ENCODE measurements around the gene TGFBRAP1.
"Not testable (repeated sequence)": the region's sequence is repeated elsewhere in the genome, so short reads cannot be mapped to it uniquely, and the experiment has no call there.

Gene TGFBRAP1

DNA sequence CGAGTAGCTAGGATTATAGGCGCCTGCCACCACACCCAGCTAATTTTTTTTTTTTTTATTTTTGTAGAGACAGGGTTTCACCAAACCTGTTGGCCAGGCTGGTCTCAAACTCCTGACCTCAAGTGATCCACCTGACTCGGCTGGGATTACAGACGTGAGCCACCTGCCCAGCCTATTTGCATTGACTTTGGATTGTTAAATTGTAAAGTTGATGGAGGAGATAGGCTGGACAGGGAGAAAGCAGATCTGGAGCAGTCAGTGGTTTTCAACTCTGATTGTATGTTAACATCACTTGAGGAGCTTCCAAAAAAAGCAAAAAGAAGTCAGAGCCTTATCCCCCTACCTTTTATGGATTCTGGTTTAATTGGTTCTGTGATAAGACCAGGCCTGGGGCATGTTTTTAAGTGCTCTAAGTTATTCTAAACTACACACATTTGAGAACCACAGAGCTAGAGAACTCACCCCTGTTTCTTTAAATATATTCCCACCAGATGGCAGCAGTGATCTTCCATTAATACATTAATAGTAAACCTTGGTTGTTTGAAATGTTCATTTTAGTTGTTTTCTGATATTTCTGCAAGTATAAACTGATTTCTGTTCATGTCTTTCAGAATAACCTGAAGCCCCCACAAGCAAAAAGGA, 15.3 kb upstream of the TGFBRAP1 start:
- DNase-seq, result no peak

DNA sequence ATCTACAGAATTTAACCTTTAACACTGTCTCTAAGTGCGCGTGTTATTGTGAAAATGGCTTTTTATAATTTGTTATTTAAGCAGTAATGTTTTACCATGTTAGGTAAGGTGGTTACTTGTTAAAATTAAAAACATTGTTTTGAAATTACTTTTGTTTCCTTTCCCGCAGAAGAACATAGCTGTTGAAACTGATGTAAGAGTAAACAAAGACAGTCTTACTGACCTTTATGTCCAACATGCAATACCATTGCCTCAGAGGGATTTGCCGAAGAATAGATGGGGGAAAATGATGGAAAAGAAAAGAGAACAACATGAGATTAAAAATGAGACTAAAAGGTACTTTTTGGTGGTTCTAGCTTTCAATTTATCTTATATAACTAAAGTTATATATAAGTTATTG, 9.9 kb upstream of the TGFBRAP1 start:
- DNase-seq, result no peak

DNA sequence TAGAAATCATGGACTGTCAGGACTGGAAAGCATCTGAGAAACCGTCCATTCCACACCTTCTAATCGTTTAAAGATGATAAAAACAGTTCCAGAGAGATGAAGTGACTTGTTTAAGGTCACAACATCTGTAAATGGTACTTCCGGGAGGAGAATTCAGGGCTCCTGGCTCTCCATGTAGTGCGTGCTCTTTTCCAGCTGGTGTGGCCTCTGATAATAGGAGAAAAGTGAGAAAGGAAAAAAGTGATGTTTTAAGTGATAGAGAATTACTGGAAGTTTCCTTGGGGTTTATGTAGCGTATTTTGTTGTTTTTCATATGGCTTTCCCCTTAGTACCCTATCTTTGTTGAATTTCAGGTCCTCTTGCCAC, 8.5 kb upstream of the TGFBRAP1 start:
- DNase-seq, result no peak

DNA sequence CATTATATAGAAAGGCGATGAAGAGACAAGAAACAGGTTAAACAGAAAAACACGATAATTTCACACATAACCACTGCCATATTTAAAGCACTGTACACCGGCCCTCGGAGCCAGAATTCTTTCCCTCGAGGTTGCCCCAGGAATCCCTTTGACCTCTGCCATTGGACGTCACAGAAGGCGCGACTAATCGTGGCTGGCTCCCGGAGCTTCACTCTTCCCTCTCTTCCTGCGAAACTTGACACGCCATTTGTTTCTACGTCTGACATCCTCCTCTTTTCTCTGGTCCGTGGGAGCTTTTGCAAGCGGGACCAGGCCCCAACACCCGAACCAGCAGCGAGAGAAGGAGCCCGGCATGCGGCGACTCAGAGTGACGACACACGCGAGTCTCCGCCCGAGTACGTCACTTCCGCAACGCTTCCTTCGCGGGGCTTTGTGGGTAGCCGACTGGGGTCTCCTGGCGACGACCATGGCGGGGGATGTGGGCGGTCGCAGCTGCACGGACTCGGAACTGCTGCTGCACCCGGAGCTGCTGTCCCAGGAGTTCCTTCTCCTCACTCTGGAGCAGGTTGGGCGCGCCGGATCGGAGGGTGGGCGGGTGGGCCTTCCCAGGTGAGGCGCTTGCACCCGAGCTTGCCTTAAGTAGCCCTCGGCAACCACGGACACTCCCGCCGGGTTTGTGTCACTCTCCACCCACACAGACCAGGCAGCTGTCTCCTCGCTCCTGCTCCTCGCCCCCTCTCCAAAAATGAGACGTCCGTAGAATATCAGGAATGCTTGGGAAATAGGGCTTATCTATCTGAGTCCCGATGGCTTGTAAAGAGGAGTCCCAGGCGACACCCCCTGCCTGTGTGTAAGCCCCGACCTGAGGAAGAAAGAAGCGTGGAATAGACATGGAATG, 7.8 kb upstream of the TGFBRAP1 start, which contains the start of gene C2orf49:
TSS of gene C2orf49 (plus strand) at position 419 of the 898 bp plus-strand sequence. CDS start at position 467, 48 bp downstream.
- DNase-seq, result peak; percentile 92

DNA sequence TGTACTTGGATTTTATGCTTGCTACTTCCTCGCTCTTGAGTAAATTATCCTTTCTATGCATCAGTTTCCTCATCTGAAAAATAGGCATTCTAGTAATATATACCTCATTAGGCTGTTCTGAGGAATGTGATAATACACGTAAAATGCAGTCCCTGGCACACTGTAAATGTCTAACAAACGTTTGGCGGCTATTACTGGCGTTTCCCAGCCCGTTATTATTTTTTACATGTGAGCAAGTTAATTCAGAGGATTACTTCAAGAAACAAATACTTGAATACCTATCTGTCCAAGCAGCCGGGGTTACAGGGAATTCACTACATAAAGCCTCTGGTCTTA, 7.2 kb upstream of the TGFBRAP1 start:
- no peak for DNase-seq

DNA sequence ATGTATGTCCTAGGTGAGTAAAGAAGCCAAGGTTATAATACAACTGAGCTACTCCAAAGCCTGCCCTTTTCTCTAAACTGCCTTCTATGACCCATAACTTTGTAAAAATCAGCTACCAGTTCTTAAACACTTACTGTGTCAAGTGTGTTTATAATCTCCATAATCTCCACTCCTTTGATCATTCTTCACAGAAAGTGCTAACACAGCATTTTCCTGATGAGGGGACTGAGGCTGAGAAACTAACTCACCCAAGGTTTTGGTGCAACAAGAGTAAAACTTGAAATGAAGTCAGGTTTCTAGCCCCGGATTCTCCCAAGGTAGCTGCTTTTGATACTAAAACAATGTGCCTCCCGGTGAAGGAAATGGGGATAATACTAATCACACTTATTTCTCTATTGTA, 5.9 kb upstream of the TGFBRAP1 start:
- DNase-seq, result no peak

DNA sequence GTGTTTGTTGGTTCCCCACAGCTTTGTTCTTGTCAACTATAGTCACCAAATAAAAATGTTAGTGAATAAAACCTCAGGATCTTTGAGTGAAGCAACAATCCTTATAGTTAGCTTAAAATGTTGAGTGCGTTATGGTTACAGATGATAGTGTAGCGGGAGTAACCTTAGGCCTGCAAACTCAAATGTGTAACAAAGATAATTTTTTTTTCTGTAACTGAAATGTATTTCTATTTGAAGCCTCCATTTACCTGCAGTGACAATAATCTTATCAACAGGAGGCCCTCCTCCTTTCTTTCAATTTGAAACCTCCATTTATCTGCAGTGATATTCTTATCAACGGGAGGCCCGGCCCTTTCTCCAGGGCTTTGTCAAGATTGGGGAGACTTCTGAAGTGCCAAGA, 4.7 kb upstream of the TGFBRAP1 start:
- no peak for DNase-seq

DNA sequence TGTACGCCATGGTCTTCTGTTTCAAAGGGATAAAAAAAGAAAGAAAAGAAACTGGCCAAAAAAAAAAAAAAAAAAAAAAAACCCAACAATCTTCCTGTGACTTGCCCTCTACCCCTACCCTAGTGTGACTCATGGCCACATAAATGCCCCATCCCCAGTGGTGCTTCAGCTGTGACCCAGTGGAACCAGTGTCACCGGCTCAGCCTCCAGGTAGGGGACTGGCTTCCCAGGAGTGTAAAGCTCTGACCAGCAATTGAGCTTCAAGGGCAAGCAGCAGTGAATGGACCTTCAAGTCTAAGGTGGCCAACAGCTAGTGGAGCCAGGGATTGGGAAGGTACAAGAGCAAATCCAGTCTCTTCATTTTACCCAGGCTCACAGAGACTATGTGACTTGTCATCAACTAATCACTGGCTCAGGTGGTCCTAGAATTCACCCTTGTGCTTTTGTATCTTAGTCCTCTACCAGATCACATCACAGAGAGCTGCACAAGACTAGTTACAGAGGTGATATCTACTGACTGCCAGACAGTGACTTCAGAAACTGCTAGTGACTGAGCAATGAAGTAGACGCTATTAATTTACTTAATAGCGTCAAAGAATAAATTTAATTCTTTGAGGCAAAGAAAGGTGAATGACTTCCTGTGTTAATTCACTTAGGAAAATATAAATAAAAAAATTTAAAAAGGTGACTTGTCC, 1.3 kb upstream of the TGFBRAP1 start:
- peak; percentile 11 for DNase-seq

DNA sequence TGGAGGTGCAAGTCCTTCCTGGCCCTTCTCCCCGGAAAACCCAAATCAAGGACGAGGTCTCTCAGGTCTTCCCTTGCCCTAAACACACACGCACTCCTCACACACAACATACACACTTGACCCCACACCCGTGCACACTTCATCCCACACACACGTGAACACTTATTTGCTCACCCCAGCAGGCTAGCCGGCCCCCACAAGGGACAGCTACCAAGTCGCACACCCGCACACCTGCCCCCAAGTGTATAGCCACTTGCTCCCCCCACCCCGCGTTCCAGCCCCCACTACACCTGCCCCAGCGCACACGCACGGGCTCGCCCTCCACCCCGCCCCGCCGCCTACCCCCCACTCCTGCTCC, 359 bp downstream of the TGFBRAP1 start:
- peak; percentile 27 for DNase-seq

DNA sequence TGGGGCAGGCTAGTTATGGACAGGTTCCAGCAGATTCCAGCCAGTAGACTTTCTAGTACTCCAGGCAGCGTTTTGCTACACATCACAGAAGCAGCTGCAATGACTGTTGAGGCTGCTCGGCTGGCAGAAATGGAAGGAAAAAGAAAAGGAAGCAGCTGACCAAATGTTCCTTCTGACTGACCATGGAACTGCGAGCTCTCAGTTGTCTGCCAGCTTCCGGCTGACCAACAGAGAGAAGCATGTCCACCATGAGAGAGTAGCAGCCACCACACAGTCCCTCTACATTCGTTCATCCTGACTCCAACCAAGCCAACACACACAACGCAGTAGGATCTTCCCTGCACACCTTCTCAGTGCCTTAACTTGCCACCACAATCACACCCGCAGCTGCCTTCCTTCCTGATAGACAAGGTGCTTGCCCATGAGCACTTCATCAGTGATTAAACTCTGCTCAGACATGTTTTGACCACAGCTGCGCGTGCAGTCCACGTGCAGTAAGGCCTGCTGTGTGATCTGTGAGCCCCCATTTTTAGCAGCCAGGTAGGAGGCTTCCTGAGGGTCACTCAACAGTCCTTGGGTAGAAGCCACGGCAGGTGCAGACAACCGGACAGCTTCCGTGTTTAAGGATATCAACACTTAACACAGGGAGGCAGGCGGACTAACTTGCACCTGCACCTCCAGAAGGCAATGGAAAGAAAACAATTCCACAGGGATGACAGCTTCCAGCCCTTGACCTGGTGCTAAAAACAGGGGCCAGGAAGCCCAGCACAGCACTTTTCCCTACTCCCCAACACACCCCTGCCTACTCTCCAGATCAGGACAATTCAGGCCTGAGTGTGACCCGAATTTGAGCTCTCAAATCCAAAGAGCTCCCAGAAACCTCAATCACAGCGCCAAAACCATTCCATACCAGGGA, 996 bp downstream of the TGFBRAP1 start:
- DNase-seq, result peak; percentile 12

DNA sequence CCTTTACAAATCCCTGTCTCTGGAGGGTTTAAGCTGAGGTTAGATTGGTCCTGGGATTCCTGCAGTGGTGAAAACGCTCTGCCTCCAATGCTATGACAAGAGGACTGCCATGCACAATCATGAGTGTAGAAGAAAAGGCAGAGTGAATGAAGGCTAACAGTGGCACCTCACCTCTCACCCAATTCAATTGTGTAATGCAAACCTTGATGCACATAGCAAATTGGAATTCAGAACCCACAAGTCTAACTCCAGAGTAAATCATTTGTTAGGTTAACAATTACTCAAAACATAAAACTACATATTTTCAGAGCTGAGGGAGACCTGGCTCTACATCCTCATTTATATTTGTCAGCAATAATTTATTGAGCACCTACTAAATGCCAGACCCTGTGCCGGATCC, 1.8 kb downstream of the TGFBRAP1 start:
- no peak for DNase-seq

DNA sequence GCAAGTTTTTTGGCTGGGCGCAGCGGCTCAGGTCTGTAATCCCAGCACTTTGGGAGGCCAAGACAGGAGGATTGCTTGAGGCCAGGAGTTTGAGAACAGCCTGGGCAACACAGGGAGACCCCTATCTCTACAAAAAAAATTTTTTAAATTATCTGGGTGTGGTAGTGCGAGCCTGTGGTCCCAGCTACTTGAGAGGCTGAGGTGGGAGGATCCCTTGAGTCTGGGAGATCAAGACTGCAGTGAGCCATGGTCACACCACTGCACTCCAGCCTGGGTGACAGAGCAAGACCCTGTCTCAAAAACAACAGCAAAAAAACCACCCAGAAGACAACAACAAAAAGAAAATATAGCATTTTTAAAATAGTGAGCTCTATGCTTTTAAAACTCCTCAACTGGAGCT, 2.3 kb downstream of the TGFBRAP1 start:
- not testable (repeated sequence) for DNase-seq

DNA sequence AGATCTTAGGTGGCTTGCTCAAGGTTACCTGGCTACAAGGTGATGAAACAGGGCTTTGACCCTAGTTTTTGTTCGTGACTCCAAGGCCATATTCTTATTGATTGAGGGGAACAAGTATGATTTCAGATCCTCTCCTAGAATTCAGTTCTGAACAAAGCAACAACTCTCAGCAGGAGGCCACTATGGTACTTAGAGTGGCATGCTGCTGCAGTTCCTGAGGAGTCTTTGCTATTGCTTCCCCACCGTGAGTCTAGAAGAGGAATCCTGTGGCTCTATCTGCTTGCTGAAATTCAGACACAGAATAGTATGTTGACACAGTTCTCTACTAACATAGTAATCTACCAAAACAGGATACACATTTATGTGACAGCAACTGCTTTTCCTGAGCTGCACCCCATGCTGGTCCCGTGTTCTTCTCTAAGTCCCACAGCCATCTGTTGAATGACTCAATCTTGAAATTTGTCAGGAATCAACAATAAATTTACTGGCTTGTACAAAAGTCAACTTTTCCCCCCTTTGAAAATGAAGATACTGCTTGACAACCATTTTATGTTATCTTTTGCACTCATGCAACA, 4.1 kb downstream of the TGFBRAP1 start:
- DNase-seq, result no peak

DNA sequence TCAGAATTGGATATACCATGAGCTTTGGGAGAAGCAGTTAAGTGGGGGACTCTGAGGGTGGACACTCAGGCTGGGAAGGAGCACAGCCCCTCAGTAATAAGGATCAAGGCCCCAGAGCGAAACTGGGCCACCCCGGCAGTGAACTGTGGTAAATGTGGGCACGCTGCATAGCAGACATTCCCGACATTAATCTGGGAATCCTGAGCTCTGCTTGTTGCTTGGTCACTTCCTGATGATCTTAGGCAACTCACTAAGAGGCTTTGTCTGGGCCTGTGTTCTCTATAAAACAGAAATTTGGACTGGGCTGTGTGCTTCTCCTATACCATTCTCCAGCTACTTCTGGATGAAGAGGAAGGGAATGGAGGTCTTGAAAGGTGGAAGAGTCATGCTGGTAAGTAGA, 4.8 kb downstream of the TGFBRAP1 start:
- DNase-seq, result no peak

DNA sequence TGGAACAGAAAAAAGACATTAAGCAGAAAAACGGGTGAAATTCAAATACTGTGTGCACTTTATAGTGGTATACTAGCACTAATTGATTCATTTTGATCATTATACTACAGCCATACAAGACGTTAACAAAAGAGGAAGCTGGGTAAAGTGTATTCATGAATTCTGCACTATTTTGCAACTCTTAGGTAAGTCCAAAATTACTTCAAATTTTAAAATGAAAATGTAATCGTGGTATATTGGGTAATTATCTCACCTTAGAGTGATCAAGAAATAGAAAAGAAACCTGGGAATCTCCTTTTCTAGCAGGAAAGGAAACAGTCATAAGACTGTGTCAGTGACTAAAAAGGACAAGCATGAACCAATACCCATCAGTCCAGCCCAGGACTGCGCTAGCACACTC, 5.4 kb downstream of the TGFBRAP1 start:
- DNase-seq, result no peak

DNA sequence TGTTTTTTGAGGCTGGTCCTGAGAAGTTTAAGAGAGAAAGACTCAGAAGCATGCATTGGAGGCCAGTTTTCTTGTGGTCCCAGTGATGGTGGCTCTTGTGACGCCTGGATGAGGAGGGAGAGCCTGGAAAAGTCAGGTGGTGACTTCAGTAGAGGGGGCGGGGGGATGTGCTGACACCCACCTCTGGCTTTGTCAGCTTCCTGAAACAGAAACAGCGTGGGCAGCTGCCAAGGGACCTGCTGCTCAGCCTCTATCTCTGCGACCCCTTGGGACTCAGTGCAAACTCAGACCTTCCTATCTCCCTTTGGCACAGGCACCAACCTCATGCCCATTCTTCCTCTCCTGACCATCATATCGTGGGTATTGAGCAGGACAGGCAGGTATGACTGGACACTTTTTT, 6.4 kb downstream of the TGFBRAP1 start:
- DNase-seq, result no peak

DNA sequence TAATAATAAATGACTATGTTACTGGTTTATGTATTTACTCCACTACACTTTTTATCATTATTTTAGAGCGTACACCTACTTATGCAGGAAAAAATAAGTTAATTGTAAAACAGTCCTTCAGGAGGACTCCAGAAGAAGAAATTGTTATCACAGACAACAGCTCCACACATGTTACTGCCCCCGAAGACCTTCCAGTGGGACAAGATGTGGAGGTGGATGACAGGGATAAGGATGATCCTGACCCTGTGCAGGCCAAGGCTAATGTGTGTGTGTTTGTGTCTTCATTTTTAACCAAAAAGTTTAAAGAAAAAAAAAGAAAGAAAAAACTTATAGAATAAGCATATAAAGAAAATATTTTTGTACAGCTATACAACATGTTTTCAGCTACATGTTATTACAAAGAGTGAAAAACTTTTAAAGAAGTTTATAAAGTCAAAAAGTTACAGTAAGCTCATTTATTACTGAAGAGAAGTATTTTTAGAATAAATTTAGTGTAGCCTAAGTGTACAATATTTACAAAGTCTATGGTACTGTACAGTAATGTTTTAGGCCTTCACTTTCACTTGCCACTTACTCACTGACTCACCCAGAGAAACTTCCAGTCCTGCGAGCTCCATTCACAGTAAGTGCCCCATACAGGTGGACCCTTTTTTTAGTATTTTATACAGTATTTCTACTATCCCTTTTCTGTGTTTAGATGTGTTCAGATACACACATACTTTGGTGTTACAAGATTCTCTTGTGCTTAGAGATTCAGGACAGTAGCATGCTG, 7.5 kb downstream of the TGFBRAP1 start:
- DNase-seq, result no peak

DNA sequence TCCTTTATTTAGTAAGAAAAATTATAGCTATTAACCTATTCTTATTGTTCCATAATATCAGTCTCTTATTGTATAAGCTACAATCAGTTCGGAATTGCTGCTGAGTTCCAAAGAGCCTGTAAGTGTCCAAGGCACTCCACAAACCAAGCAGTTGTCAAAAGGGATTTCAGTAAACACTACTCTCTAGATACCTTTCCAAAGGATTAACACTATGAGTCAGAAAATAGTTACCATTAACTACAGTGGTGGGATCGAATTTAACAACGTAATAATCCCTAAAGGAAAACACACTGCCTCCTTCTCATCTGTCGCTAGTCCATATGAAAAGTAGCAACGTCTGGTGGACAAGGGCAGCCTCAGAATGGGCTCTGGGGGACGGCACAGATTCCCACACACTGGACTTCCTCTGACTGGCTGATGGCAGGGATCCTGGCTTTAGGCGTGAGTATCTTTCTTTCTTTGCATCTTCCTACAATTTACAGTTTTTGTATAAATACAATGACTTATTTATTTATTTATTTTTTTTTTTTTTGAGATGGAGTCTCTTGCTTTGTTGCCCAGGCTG, 8.8 kb downstream of the TGFBRAP1 start:
- DNase-seq, result no peak

DNA sequence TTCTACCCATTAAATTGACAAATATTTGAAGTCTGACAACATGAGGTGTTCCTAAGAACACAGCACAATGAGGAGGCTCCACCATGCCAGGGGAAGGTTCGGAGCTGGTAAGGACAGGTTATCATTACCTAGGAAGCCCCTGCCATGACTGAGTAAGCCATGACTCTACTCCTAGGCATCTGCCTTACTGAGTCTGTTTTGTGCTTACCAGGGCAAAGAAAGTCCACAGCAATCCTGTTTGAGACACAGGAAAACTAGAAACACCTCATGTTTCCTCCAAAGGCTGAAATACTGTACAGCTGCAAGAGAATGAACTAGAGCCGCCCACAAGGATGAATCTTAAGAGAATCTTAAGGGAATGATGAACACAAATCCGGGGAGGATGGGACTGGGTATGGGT, 11.6 kb downstream of the TGFBRAP1 start:
- DNase-seq, result no peak

DNA sequence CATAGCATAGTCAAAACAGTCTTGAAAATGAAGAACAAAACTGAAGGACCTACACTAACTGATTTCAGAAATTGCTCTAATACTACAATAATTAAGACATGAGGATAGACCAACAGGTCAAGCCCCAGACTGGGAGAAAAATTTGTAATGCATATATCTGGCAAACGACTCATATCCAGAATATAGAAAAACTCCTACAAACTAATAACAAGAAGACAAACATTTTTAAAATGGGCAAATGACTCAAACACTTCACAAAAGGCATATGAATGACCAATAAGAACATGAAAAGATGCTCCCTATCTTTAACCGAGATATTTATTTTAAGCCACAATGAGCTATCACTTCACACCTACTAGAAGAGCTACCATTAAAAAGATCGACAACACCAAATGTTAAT, 14.2 kb downstream of the TGFBRAP1 start:
- DNase-seq, result no peak

DNA sequence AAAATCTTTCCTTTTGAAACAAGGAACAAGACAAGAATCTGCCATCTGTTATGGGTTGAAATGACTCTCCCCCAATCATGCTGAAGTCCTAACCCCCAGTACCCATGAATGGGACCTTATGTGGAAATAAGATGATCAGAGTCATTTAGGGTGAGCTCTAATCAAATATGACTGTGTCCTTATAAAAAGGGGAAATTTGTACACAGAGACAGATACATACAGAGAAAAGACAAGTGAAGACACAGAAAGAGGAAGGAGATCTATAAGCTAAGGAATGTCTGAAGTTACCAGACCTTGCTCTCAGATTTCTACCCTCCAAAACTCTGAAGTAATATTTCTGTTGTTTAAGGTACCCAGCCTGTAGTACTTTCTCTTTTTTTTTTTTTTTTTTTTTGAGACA, 15.7 kb downstream of the TGFBRAP1 start:
- no peak for DNase-seq
